Cardiac fibroblast (primary cell): Measurements from ENCODE around the gene GEN1.
"Not testable (repeated sequence)": the region's sequence is repeated elsewhere in the genome, so short reads cannot be mapped to it uniquely, and the experiment has no call there.

Experiments
- DNase-seq, 2 donors: peaks; one replicate each; pipeline versions ENCODE4 v3.0.0 to v3.0.0-alpha.2; 2010; ENCODE audit warnings: low read depth in 2 of 2
- H3K4me3 ChIP-seq, 2 donors: replicated peaks in 1 of 2; 1 replicate in 1 of 2; 2 replicates in 1 of 2; pipeline ENCODE4 v1.5.1; 2011; ENCODE audit warnings: low read depth in 2 of 2, low read length in 2 of 2, mild to moderate bottlenecking in 2 of 2, moderate library complexity in 1 of 2
- CTCF ChIP-seq: IDR thresholded peaks from one replicate; pipeline ENCODE4 v1.5.1; 2011; ENCODE audit warnings: low read depth, mild to moderate bottlenecking, low read length, inconsistent platforms

Gene GEN1

DNA sequence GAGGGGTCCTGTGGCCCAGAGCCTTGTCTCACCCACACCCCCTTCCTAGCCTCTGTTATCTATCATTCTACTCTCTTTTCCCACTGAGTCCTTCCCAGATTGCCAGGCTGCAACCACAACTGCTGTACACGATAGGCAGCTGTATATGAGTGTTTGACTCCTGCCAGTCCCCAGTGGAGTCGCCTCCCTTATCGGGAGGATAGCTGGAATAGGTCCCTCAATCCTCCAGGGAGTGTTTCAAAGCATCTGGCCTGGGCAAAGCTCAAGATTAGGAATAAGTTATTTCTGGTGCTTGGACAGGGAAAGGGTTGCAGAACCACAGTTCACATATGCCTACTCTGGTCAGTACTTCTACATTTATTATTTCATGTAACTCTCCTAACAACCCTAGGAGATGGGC, 67.1 kb downstream of the GEN1 start:
- TF ChIP-seq CTCF = no peak
- DNase-seq = no peak
- H3K4me3 ChIP-seq = no peak overlapping the region

GRCh38 chr2:17821535-17822444, 67.9 kb downstream of the GEN1 start:
- no peak for TF ChIP-seq CTCF
- H3K4me3 ChIP-seq = no peak overlapping the region
- peak in 1 of 2 donors; percentile 14 for DNase-seq

DNA sequence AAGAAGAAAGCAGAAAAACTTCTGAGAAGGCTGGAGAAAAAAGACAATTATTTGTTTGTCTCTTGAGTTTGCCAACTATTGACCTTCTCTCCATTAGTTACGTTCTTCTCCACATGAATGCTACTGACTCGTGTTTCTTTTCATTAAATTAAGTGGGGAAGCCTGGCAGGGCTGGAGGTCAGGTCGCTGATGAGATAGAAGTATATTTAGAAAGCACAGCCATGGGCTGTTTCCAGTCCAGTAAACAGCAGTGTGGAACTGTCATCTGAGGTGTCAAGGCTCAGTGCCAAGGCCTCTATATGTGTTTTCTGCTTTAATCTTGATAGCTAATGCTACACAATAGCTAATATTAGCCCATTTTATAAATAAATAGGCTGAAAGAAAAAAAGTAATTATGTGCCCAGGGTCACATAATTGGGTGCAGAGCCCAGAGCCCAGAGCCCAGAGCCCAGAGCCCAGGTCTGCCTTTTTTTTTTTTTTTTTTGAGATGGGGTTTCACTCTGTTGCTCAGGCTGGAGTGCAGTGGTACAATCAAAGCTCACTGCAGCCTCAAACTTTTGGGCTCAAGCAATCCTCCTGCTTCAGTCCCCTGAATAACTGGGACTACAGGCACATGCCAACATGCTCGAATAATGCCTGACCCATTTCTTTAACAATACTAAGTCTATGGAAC, 68.6 kb downstream of the GEN1 start:
- DNase-seq = no peak
- TF ChIP-seq CTCF = no peak
- no peak overlapping the region for H3K4me3 ChIP-seq

DNA sequence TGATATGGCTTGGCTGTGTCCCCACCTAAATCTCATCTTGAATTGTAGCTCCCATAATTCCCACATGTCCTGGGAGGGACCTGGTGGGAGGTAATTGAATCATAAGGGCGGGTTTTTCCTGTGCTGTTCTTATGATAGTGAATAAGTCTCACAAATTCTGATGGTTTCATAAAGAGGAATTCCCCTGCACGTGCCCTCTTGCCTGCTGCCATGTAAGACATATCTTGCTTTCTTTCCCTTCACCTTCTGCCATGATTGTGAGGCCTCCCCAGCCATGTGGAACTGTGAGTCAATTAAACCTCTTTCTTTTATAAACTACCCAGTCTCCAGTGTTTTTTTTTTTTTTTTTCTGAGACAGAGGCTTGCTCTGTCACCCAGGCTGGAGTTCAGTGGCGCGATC, 69.7 kb downstream of the GEN1 start:
- H3K4me3 ChIP-seq = not testable (repeated sequence)
- DNase-seq = peak in 1 of 2 donors; percentile 23

DNA sequence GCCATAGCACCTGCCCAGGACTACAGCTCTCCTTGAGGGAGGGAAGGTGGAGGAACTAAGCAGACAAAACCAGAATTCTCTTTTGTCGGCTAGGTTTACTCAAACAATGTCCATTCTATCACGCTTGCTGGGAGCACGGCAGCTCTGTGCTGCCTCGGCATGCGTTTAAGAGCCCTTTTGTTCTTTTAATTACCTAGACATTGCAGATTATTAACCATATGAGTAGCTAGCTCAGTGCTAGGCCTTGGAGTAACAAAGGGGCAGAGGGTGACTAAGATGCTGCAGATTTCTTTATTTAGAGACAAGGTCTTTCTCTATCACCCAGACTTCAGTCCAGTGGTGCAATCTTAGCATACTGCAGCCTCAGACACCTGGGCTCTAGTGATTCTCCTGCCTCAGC, 73.4 kb downstream of the GEN1 start:
- no peak for TF ChIP-seq CTCF
- H3K4me3 ChIP-seq = no peak overlapping the region
- no peak for DNase-seq

- no peak overlapping the region for H3K4me3 ChIP-seq
- no peak for DNase-seq
Observed at GRCh38 chr2:17827785-17828184, 73.8 kb downstream of the GEN1 start.

More at GRCh38 chr2:17827785-17828184, 73.8 kb downstream of the GEN1 start:
- TF ChIP-seq CTCF = no peak
